ENCODE results near the gene ZNF2. TPM values are rescaled to one million over a fixed set of nuclear protein-coding genes. Genes with fewer than 3 reads are reported as not detected.

ZNF2 gene
- total RNA-seq: 7.9 and 13.1 TPM in 2 replicates

DNA sequence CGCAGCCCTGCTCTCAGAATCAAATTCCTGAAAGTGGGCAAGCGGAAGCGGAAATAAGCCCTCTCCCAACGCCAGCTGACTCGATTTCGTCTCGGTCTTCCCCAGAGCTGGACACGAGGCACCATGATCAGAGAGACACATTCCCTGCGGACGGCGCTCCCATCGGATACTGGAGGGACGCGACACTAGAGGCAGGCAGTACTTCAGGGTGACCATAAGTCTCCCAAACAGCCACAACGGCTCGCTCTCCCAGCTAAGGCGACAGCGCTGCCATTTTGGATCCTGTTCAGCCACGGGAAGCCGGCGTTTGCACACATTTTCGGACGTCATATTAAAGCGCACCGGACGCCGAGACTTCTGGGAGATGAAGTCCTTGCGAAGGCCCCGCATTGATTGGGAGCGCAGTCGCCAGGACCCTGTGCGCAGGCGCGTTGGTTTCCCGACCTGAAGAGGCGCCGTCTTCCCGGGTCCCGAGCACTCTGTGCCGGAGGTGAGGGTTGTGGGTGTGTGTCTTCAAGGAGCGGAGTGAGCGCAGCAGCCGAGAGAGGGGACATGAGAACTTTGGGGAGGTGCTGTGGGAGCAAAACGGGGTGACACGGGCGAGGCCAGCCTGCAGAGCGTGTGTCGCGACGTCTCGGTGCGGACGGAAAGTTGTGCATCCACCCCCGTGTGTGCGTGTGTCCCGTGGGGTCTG lies at the start of gene ZNF2:
ZNF2 (plus strand) TSS at position 439 of the 694 bp plus-strand sequence. CDS start 10,418 bp downstream, outside the sequence.

DNA sequence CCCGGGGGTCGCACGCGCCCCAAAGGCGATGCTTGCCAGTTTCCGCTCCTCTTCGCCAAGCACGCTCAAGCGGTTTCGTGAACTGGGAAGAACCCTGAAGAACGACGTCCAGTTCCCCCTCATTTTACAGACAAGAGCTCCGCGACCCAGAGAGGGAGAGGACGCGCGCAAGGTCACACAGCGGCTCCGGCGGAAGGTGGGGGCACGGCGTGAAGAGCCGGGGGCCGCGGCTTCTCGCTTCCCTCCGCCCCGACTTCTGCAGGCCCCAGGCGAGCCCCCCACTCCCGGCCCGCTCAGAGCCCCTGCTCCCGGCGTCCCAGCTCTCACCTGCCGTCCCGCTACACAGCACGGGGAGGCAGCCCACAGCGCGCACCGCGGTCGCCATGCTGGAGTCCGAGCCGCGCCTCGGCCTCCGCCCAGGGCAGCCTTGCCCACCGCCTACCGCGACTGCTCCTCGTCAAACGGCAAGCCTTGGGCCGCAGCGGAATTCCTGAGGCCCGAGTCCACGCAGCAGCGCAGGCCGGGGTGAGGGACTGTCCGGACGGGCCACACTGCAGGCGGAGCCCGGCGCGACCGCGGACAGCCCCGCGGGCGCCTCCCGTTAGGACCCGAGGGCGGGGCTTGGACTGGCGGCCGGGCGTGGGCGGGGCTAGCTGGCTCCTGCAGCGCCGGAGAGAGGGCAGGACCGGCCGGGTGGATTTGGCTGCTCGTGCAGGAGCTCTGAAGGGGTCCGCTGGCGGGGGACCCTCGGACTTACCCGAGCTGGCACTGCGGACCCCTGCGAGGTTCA lies 44.0 kb upstream of the ZNF2 start, which contains the start of gene MRPS5:
MRPS5 (minus strand) TSS at position 402 of the 790 bp plus-strand sequence; CDS start at position 385, 17 bp downstream.

DNA sequence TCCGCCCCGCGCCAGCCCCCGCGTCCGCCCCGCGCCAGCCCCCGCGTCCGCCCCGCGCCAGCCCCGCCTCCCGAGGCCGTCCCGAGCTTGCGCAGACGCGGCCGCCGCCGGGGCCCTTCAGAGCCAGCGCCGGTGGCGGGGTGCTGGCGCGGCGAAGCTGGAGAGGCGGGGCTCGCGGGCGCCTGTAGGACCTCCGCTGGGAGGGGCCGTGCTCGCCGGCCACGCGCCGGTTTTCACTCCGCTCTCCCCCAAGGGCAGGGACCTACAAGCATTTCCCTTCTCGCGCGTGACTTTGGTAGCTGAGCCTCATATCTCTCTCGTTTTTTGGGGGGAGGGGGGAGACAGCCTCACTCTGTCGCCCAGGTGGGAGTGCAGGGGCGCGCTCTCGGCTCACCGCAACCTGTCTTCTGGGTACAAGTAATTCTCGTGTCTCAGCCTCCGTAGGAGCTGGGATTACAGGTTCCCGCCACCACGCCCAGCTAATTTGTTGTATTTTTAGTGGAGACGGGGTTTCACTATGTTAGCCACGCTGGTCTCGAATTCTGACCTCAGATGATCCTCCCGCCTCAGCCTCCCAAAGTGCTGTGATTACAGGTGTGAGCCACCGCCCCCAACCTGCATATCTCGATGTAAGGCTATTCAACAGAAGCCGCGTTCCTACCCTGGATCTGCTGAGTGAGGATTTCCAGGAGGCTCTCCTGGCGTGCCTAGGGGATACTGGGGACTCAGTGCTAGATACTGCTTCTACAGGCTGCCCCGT lies 5.7 kb upstream of the ZNF2 start, which contains the start of gene ZNF514:
ZNF514 (minus strand) TSS at position 159 of the 760 bp plus-strand sequence. CDS start 6,595 bp downstream, outside the sequence.

DNA sequence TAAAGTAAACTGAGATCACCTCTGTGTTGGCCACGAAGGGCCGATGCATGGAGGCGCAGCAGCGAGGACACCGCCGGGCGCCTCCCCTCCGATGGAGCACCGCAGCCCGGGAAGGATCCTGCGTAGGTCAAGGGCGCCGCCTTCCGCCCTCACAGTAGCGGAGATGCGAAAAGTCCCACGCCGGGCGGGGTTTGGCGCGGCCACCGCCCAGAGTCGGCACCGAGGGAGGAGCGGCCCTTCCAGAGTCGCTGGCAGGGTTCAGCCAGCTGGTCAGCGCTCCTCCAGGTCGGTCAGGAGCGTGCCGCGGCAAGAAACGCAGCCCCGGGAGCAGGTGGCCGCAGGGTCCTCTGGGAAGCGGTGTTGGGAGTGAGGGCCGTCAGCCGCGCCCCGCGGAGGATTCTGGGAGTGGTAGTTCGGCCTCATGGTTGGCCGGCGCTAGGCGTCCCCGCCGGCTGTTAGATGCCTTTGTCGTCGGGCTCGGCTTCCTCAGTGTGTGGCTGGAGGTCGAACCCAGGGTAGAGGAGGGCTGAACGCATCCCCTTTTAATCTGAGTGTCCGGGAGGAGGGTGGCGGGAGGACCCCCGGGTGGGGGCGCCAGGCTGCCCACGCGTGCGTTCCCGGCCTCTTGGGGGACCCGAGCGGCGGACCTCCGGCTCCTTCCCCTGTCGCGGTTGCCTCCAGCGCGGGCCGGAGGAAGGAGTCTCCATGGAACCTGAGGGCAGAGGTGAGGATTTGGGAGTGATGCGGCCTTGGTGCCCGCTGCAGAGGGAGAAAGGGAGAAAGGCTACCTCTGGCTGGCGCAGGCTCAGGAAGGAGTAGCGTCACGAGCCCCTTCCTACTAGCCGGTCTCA lies 41.7 kb downstream of the ZNF2 start, which contains the start of gene ZNF892:
ZNF892 (plus strand) TSS at position 411 of the 851 bp plus-strand sequence; CDS start at position 706, 295 bp downstream.

Other genes with a start within 250 kb of the ZNF2 start
- gene MAL, start 140.1 kb upstream of the ZNF2 start, total RNA-seq: 0.17 TPM in 1 of 2 replicates, not detected in the other
- gene MRPS5, start 44.0 kb upstream of the ZNF2 start, total RNA-seq: 39.9 and 41.2 TPM in 2 replicates
- gene ZNF514, start 6.0 kb upstream of the ZNF2 start, total RNA-seq: 15.7 and 17.7 TPM in 2 replicates
- gene ZNF892, start 41.7 kb downstream of the ZNF2 start, total RNA-seq: 6.3 and 7.9 TPM in 2 replicates
- 0.29 and 0.83 TPM in 2 replicates for gene PROM2, start 108.6 kb downstream of the ZNF2 start, total RNA-seq
- 2.9 and 3.6 TPM in 2 replicates for gene KCNIP3, start 131.5 kb downstream of the ZNF2 start, total RNA-seq
- 23.8 and 35.6 TPM in 2 replicates for gene FAHD2A, start 236.9 kb downstream of the ZNF2 start, total RNA-seq

All from smooth muscle cell of trachea (primary cell).